Measurements from ENCODE around the gene C1orf87. TPM values are rescaled to one million over a fixed set of nuclear protein-coding genes. Genes with fewer than 3 reads are reported as not detected.

The C1orf87 gene
- total RNA-seq, 2 donors from 2014 or later: not detected

- TF ChIP-seq CTCF (IDR thresholded peaks at IDR 0.05): no peak
- no peak overlapping the region for H3K4me3 ChIP-seq
- DNase-seq (ENCODE audit: low spot score): no peak
- no peak overlapping the region for H3K27ac ChIP-seq
- H3K9me3 ChIP-seq: no peaks in the 10 kb centered on the region
- H3K36me3 ChIP-seq: no peaks in the 10 kb centered on the region
- no peaks in the 10 kb centered on the region for H3K4me1 ChIP-seq
- H3K27me3 ChIP-seq: no peaks in the 10 kb centered on the region
Observed at GRCh38 chr1:59978026-59978425, 95.5 kb downstream of the C1orf87 start.

GRCh38 chr1:59977075-59977410, 96.5 kb downstream of the C1orf87 start:
- no peaks in the 10 kb centered on the region for H3K4me1 ChIP-seq
- no peak overlapping the region for H3K4me3 ChIP-seq
- no peak for DNase-seq (ENCODE audit: low spot score)
- H3K27ac ChIP-seq: no peak overlapping the region
- peak in 1 of 2 donors; percentile 8 for TF ChIP-seq CTCF (IDR thresholded peaks at IDR 0.05)
- H3K9me3 ChIP-seq: no peaks in the 10 kb centered on the region
- no peaks in the 10 kb centered on the region for H3K36me3 ChIP-seq
- H3K27me3 ChIP-seq: no peaks in the 10 kb centered on the region

- Histone ChIP-seq H3K36me3 (no peaks in the 10 kb centered on the region), H3K4me3 (no peak overlapping the region), H3K4me1 (peaks cover 0 to 2% of the 10 kb centered on the region in 2 donors), H3K9me3 (no peaks in the 10 kb centered on the region), H3K27me3 (no peaks in the 10 kb centered on the region), H3K27ac (no peak overlapping the region)
- TF ChIP-seq CTCF (IDR thresholded peaks at IDR 0.05): peak; percentile 84 to 94
- DNase-seq (ENCODE audit: low spot score): peak; percentile 82
Observed at GRCh38 chr1:59976194-59977074, 97.1 kb downstream of the C1orf87 start.

- H3K27me3 ChIP-seq: no peaks in the 10 kb centered on the region
- H3K4me3 ChIP-seq: no peak overlapping the region
- TF ChIP-seq CTCF (IDR thresholded peaks at IDR 0.05): no peak
- peaks cover 0 to 7% of the 10 kb centered on the region in 2 donors for H3K4me1 ChIP-seq
- DNase-seq (ENCODE audit: low spot score): no peak
- no peaks in the 10 kb centered on the region for H3K9me3 ChIP-seq
- no peaks in the 10 kb centered on the region for H3K36me3 ChIP-seq
- no peak overlapping the region for H3K27ac ChIP-seq
Observed at GRCh38 chr1:59973719-59974118, 99.9 kb downstream of the C1orf87 start.

- Histone ChIP-seq H3K27ac (no peak overlapping the region), H3K9me3 (no peaks in the 10 kb centered on the region), H3K4me1 (peaks cover 0 to 7% of the 10 kb centered on the region in 2 donors), H3K27me3 (no peaks in the 10 kb centered on the region), H3K36me3 (no peaks in the 10 kb centered on the region), H3K4me3 (no peak overlapping the region)
- no peak for TF ChIP-seq CTCF (IDR thresholded peaks at IDR 0.05)
- DNase-seq (ENCODE audit: low spot score): no peak
Observed at GRCh38 chr1:59972216-59972927, 101.2 kb downstream of the C1orf87 start.
